GM18870 (cell line): ENCODE data around the gene FBXL13.
A peak's percentile ranks its signal among the peaks of the same experiment; 100 is the strongest.
"Not testable (repeated sequence)": the region's sequence is repeated elsewhere in the genome, so short reads cannot be mapped to it uniquely, and the experiment has no call there.

Experiments
- ATAC-seq: cut with Tn5 transposase; IDR thresholded peaks from one replicate; pipeline ENCODE4 v1.9.1; 2021; ENCODE audit warnings: moderate library complexity; ENCODE audit not compliant: unreplicated experiment

The FBXL13 gene

GRCh38 chr7:102866535-102867215 is 207.9 kb downstream of the FBXL13 start:
- ATAC-seq = no peak

- ATAC-seq = no peak
Measured at GRCh38 chr7:102864958-102865357, 209.6 kb downstream of the FBXL13 start.

- ATAC-seq = no peak
Measured at GRCh38 chr7:102860351-102860811, 214.2 kb downstream of the FBXL13 start.

- no peak for ATAC-seq
Measured at GRCh38 chr7:102859799-102860125, 214.8 kb downstream of the FBXL13 start.

- ATAC-seq = no peak
Measured at GRCh38 chr7:102859084-102859798, 215.4 kb downstream of the FBXL13 start.

GRCh38 chr7:102856036-102856435 is 218.6 kb downstream of the FBXL13 start:
- ATAC-seq = no peak

- no peak for ATAC-seq
Measured at GRCh38 chr7:102849538-102849937, 225.1 kb downstream of the FBXL13 start.

- ATAC-seq = no peak
Measured at GRCh38 chr7:102849079-102849478, 225.5 kb downstream of the FBXL13 start.

GRCh38 chr7:102845346-102845745 is 229.2 kb downstream of the FBXL13 start:
- ATAC-seq = no peak

GRCh38 chr7:102843850-102844249 is 230.7 kb downstream of the FBXL13 start:
- peak; percentile 67 for ATAC-seq

- ATAC-seq = no peak
Measured at GRCh38 chr7:102842284-102842683, 232.3 kb downstream of the FBXL13 start.

GRCh38 chr7:102841290-102841689 is 233.3 kb downstream of the FBXL13 start:
- no peak for ATAC-seq

GRCh38 chr7:102840404-102840803 is 234.2 kb downstream of the FBXL13 start:
- ATAC-seq = no peak

- not testable (repeated sequence) for ATAC-seq
Measured at GRCh38 chr7:102838572-102839101, 236.0 kb downstream of the FBXL13 start.

- ATAC-seq = no peak
Measured at GRCh38 chr7:102837802-102838201, 236.8 kb downstream of the FBXL13 start.

- ATAC-seq = no peak
Measured at GRCh38 chr7:102836977-102837376, 237.6 kb downstream of the FBXL13 start.

- no peak for ATAC-seq
Measured at GRCh38 chr7:102836191-102836919, 238.2 kb downstream of the FBXL13 start.

- peak; percentile 95 for ATAC-seq
Measured at GRCh38 chr7:102834999-102835398, 239.6 kb downstream of the FBXL13 start.

GRCh38 chr7:102834466-102834865 is 240.1 kb downstream of the FBXL13 start:
- no peak for ATAC-seq

GRCh38 chr7:102833343-102833742 is 241.3 kb downstream of the FBXL13 start:
- no peak for ATAC-seq

GRCh38 chr7:102832674-102833073 is 241.9 kb downstream of the FBXL13 start:
- ATAC-seq = no peak

GRCh38 chr7:102830197-102830596 is 244.4 kb downstream of the FBXL13 start:
- ATAC-seq = no peak
